K562 (cell line): ENCODE results near the gene PCDHB14.

Experiments used
- ADNP ChIP-seq: fragments of 200-800 bp; sonication (Bioruptor generic); IDR thresholded peaks from 2 replicates; pipeline ENCODE4 v1.6.1; 2016; ENCODE audit warnings: missing genetic modification characterization, missing compliant biosample characterization
- CTCF ChIP-seq, 3 experiments: IDR thresholded peaks in 2 of 3; conservative IDR thresholded peaks in 1 of 3; 2 replicates each; pipeline ENCODE4 v1.5.1; 2011 to 2012; ENCODE audit warnings: low read length in 3 of 3, mild to moderate bottlenecking in 3 of 3, control low read depth in 2 of 3, improper control_type of control experiment in 1 of 3, inconsistent platforms in 1 of 3, low read depth in 1 of 3, mixed read lengths in 1 of 3, moderate library complexity in 1 of 3; ENCODE audit not compliant: insufficient read depth in 2 of 3

GRCh38 chr5:141258464-141258863 is 35.3 kb downstream of the PCDHB14 start:
- TF ChIP-seq ADNP (tag) = no peak
- TF ChIP-seq CTCF (IDR thresholded peaks at IDR 0.05 in 2 of 3, conservative IDR thresholded peaks at IDR 0.05 in 1 of 3; ENCODE audit: insufficient read depth in 2 of 3, low read depth in 1 of 3, low read length in 3 of 3) = no peak
